SH-SY5Y (cell line): ENCODE data around the gene NEK6.

ENCODE experiments used
- GATA2 ChIP-seq: IDR thresholded peaks from 2 replicates; pipeline ENCODE4 v1.6.1; 2011; ENCODE audit warnings: mild to moderate bottlenecking, low read depth, low read length
- GATA3 ChIP-seq: IDR thresholded peaks from 2 replicates; pipeline ENCODE4 v1.6.1; 2011; ENCODE audit warnings: low read depth, mild to moderate bottlenecking, low read length, moderate library complexity

- TF ChIP-seq GATA2 (no peak), GATA3 (no peak)
These were observed 13.0 kb downstream of the NEK6 start for GRCh38 chr9:124270504-124271335.
